ENCODE measurements around the gene EPHA3. TPM values are rescaled to one million over a fixed set of nuclear protein-coding genes. Genes with fewer than 3 reads are reported as not detected.

EPHA3 gene
- total RNA-seq, 2 donors from 2014 or later, result 0.15 to 0.18 TPM

GRCh38 chr3:89262309-89262929 is 155.0 kb downstream of the EPHA3 start:
- TF ChIP-seq CTCF (conservative IDR thresholded peaks at IDR 0.05), result no peak
- no peak for DNase-seq
- Histone ChIP-seq H3K9ac (ENCODE audit: extremely low read depth, low read length, poor library complexity, severe bottlenecking) (no peak overlapping the region), H3K9me3 (ENCODE audit: control insufficient read depth, low read length) (no peaks in the 10 kb centered on the region), H3K27me3 (ENCODE audit: control insufficient read depth, insufficient read depth, low read length, poor library complexity, severe bottlenecking) (no peaks in the 10 kb centered on the region), H3K27ac (ENCODE audit: low read depth, low read length) (peak overlapping the region; percentile 54), H3K4me3 (ENCODE audit: low read length) (no peak overlapping the region), H3K36me3 (ENCODE audit: control insufficient read depth, insufficient read depth, low read length) (no peaks in the 10 kb centered on the region), H3K4me1 (ENCODE audit: control insufficient read depth, insufficient read depth, low read length) (no peaks in the 10 kb centered on the region)
- no peaks in the 10 kb centered on the region for H3K36me3 Mint-ChIP-seq (ENCODE audit: low read depth)
- no peak overlapping the region for H3K4me3 Mint-ChIP-seq
- H3K27me3 Mint-ChIP-seq (ENCODE audit: insufficient read depth), result no peaks in the 10 kb centered on the region
- WGBS, 2 experiments (ENCODE audit: insufficient coverage in 1 of 2, insufficient read length in 1 of 2), result 93 to 98% methylated on average over 7 to 15 of the region's 15 CpGs
- no peaks in the 10 kb centered on the region for H3K9me3 Mint-ChIP-seq
- peaks cover 4% of the 10 kb centered on the region for H3K4me1 Mint-ChIP-seq
- H3K27ac Mint-ChIP-seq, result no peak overlapping the region

- H3K9me3 ChIP-seq (ENCODE audit: control insufficient read depth, low read length), result no peaks in the 10 kb centered on the region
- no peak for DNase-seq
- no peak overlapping the region for H3K9ac ChIP-seq (ENCODE audit: extremely low read depth, low read length, poor library complexity, severe bottlenecking)
- no peak overlapping the region for H3K4me3 Mint-ChIP-seq
- WGBS, 2 experiments (ENCODE audit: insufficient coverage in 1 of 2, insufficient read length in 1 of 2), result 83% methylated on average over 2 to 5 of the region's 6 CpGs
- no peak for TF ChIP-seq CTCF (conservative IDR thresholded peaks at IDR 0.05)
- H3K4me1 ChIP-seq (ENCODE audit: control insufficient read depth, insufficient read depth, low read length), result no peaks in the 10 kb centered on the region
- no peaks in the 10 kb centered on the region for H3K27me3 Mint-ChIP-seq (ENCODE audit: insufficient read depth)
- H3K36me3 Mint-ChIP-seq (ENCODE audit: low read depth), result no peaks in the 10 kb centered on the region
- H3K27ac ChIP-seq (ENCODE audit: low read depth, low read length), result peak overlapping the region; percentile 50
- H3K27me3 ChIP-seq (ENCODE audit: control insufficient read depth, insufficient read depth, low read length, poor library complexity, severe bottlenecking), result no peaks in the 10 kb centered on the region
- H3K9me3 Mint-ChIP-seq, result no peaks in the 10 kb centered on the region
- no peak overlapping the region for H3K27ac Mint-ChIP-seq
- H3K4me3 ChIP-seq (ENCODE audit: low read length), result no peak overlapping the region
- no peaks in the 10 kb centered on the region for H3K36me3 ChIP-seq (ENCODE audit: control insufficient read depth, insufficient read depth, low read length)
- H3K4me1 Mint-ChIP-seq, result peaks cover 4% of the 10 kb centered on the region
Observed at GRCh38 chr3:89264037-89264560, 156.7 kb downstream of the EPHA3 start.

GRCh38 chr3:89266074-89266473 is 158.7 kb downstream of the EPHA3 start:
- Mint-ChIP-seq H3K9me3 (no peaks in the 10 kb centered on the region), H3K27me3 (ENCODE audit: insufficient read depth) (no peaks in the 10 kb centered on the region), H3K4me1 (peaks cover 4% of the 10 kb centered on the region), H3K36me3 (ENCODE audit: low read depth) (no peaks in the 10 kb centered on the region), H3K27ac (no peak overlapping the region), H3K4me3 (no peak overlapping the region)
- no peak overlapping the region for H3K4me3 ChIP-seq (ENCODE audit: low read length)
- no peak for DNase-seq
- no peaks in the 10 kb centered on the region for H3K36me3 ChIP-seq (ENCODE audit: control insufficient read depth, insufficient read depth, low read length)
- WGBS, 2 experiments (ENCODE audit: insufficient coverage in 1 of 2, insufficient read length in 1 of 2), result no CpG with 5 or more reads among the region's 1 CpG
- no peak for TF ChIP-seq CTCF (conservative IDR thresholded peaks at IDR 0.05)
- H3K4me1 ChIP-seq (ENCODE audit: control insufficient read depth, insufficient read depth, low read length), result no peaks in the 10 kb centered on the region
- H3K27ac ChIP-seq (ENCODE audit: low read depth, low read length), result no peak overlapping the region
- no peak overlapping the region for H3K9ac ChIP-seq (ENCODE audit: extremely low read depth, low read length, poor library complexity, severe bottlenecking)
- H3K9me3 ChIP-seq (ENCODE audit: control insufficient read depth, low read length), result no peaks in the 10 kb centered on the region
- no peaks in the 10 kb centered on the region for H3K27me3 ChIP-seq (ENCODE audit: control insufficient read depth, insufficient read depth, low read length, poor library complexity, severe bottlenecking)
